Bone marrow (tissue), 2 donors: ENCODE data around the gene SCN4B.

Source experiments
- DNase-seq, 2 donors: peaks; one replicate each; lab custom pipeline; 2025; lab: John Stamatoyannopoulos, UW

The SCN4B gene

DNA sequence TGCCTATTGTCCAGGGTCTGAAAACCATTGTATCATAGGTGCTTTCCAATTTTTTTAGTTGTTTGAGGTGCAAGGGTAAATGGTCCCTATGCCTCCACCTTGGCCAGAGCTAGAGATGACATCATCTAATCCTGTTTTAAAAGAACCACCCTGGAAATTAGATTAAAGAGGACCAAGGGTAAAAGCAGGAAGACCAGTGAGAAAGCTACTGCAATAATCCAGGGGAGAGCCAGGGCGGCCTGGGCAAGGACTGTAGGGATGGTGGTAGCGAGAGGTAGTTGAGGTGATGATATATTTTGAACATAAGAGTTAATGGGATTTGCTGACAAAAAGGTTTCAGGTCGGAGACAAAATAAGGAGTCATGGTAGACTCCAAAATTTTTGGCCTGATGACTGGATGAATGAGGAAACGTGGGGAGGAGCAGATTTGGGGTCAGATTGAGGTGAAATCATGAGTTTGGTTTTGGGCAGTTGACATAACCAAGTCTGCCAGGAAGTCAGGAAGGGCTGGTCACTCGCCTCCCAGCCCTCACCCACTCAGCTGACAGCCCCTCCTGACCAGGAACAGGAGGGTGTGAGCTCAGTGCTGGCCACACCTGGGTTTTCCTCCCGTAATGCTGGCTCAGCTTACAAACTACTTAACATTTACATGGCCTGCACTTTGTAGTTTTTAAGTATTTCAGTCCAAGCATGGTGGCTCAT lies 23.0 kb downstream of the SCN4B start:
- DNase-seq: no peak

DNA sequence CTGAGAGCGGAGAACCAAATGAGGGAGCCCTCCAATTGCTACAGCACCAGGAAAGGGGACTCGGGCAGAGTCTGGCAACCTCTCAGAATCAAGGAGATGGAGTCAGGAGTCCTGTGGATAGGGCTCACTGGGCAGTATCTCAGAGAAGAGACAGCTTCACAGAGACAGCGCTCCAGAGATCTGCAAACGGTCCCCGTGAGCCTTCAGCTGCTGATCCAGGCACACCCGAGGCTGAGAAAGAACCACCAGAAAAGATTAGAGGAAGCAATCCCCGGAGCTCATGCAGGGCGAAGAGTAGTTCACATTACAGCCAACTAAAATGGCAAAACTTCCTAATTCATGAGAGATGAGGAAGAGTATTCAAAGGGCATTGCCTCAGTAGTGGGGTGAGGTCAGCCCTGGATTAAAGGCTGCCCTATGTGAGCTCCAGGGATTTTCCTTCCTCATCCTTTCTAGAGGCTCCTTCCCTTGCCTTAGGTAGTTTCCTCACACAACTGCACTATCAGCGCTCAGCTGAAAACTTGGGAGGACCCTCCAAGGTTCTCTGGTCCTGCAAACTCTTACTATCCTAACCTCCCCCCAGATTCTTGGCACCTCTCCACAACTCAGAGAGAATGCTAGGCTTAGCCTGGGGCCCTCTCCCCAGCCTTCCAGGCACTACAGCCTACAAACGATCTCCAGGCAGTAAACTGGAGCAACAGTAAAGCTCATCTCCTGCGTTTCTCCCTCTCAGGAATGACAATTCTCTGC lies 23.7 kb downstream of the SCN4B start:
- no peak for DNase-seq

DNA sequence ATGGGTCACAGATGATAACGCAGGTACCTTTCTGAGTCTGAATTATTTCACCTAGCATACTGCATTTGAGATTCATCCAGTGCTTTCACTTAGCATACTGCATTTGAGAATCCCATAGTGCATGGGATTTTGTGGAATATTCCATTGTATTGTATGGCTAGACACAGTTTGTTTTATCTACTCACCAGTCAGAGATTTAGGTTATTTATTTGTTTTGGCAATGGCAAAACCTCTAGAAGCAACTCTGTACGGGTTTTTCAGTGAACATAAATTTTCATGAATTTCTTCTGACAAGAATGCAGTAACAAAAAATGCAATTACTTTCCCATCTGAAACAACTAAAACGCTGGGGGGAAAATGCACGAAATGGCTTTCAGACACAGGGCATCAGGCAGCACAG lies 24.3 kb downstream of the SCN4B start:
- DNase-seq: no peak

DNA sequence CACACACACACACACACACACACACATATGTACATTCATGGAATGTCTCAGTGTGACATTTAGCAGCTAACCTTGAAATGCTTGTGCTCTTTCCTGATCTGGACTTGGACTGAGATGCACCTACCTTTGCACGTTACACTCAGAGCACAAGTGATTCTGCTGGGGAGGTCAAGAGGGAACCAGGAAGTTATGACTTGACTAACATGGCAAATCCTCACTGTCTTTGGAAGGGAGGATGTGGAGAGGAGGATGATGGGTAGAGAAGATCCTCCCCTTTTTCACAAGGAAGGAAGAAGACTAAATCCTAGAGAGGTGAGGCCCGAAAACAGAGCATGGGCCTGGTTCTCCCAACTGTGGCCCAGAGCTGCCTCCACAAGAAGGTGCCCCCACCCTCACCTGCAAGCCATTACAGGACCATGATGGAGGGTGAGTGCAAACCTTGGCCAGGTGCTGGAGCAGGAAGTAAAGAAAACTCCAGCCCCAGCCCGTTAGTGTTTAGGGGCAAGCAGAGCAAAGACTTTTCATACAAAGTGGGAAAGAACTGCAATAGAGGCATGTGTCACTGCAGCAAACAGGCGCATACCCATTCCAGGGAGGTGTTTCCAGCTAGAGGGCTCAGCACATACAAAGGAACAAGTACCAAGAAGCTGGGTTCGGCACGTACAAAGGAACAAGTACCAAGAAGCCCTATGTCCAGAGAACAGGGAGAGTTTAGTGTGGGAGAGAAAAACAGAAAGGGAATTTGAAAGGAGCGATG lies 26.4 kb downstream of the SCN4B start:
- DNase-seq: no peak

DNA sequence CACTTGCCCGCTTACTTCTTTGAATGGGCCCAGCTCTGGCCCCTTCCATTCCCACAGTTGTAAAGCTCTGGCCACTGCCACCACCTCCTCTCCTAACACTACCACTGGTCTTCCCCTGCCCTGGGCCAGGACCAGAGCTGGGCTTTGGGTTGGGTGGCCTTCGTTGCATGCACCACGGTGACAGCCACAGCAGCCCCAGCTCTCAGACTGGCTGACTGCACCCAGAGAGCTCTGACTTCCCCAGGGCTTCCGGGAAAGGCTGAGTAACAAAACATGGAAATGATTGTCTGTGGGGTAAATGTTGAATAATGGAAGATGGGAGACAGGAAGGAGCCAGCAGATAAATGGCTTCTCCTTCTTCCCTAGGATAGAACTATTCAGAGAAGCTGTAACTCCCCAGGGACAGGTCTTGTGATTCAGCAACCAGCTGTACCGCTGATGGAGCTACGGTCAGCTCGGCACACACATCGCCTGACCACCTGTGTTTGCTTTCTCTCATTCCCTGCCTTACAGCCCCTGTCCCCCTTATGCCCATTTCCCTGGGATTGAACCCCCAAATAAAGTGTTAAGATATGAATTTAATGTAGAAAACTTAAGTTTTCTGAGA lies 27.6 kb downstream of the SCN4B start:
- no peak for DNase-seq

DNA sequence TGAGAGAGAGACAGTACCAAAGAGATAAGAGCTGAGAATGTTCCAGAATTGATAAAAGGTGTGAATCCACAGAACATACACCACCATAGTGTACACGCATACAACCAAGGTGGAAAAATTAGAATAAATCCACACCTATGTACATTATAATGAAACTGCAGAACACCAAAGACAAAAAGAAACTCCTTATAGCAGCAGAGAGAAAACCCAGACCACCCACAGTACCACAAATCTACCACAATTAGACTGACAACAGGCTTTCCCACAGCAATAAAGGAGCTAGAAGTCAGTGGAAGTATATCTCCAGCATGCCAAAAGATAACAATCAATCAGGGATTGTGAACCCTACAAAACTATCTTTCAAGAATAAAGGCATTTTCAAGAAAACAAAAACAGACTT lies 31.8 kb downstream of the SCN4B start:
- no peak for DNase-seq

DNA sequence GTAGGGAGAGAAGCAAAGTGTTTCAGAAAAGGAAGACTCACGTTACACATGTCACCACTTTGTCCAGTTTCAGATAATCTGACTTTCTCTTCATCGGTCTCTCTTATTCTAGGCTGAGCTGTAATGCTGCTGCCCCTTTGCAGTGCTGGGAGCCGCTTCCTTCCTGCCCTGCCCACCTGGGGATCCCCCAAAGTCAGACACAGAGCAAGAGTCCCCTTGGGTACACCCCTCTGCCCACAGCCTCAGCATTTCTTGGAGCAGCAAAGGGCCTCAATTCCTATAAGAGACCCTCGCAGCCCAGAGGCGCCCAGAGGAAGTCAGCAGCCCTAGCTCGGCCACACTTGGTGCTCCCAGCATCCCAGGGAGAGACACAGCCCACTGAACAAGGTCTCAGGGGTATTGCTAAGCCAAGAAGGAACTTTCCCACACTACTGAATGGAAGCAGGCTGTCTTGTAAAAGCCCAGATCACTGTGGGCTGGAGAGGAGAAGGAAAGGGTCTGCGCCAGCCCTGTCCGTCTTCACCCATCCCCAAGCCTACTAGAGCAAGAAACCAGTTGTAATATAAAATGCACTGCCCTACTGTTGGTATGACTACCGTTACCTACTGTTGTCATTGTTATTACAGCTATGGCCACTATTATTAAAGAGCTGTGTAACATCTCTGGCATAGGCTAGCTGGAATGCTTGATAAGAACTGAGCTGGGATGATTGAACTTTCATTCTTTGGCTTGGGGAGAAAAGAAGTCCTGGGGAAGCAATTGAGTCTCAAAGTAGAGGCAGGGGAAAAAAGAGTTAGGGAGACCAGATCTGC lies 34.6 kb downstream of the SCN4B start:
- no peak for DNase-seq

DNA sequence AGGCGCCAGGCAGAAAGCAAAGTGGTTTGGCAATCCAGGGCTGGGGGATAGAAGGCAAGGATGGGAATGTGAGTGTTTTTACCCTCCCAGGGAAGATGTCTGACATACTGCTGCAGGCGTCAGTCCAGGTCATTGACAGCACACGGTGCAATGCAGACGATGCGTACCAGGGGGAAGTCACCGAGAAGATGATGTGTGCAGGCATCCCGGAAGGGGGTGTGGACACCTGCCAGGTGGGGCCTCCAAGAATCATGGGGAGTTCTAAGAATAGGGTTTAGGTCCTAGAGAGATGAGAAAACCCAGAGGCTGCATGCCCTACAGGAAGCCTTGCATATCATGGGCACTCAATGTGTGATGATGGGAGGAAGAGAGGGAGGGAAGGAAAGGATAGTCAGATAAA lies 37.6 kb downstream of the SCN4B start:
- DNase-seq: no peak

DNA sequence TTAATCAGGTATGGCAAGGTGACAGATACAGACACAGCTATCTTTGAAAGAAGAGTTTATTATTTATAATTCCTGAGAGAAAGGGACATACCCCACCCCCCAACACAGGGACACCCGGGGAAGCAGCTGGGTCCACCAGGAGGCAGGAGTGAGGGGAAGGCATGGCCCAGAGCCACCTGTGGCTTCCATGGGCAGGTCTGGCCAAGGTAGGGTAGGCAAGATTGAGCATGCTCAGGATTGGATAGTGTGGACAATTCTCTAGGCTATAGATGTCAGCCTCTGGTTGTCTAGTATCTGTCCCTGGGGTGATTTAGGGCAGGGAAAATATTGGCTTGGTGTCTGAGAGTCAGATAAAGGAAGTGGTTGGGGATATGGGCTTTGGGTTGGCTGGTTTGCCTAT lies 38.4 kb downstream of the SCN4B start:
- DNase-seq: no peak

DNA sequence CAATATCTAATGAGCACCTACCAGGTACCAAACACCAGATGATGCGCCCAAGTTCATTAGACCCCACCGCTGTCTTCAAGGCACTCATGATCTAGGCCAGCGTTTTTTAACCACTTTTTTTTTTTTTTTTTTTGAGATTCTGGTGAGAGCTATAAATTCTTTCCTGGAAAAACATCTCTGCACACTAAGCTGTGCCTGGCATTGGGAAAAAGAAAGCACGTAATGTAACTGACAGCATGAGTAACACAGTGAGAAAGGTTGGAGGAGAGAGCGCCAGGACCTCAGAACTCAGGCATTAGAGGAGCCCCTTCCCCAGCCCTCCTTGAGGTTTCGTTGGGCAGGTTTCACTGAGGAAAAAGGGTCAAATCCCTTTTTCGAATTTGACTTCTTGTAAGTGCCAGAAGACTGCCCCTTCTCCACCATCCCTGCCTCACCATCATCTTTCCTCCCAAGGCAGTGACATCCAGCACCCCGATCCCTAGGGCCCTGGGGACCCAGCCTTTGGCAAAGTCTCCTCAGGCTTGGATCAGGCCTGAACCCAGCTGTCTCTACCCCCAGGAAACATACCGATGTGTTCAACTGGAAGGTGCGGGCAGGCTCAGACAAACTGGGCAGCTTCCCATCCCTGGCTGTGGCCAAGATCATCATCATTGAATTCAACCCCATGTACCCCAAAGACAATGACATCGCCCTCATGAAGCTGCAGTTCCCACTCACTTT lies 39.8 kb downstream of the SCN4B start:
- DNase-seq: no peak

DNA sequence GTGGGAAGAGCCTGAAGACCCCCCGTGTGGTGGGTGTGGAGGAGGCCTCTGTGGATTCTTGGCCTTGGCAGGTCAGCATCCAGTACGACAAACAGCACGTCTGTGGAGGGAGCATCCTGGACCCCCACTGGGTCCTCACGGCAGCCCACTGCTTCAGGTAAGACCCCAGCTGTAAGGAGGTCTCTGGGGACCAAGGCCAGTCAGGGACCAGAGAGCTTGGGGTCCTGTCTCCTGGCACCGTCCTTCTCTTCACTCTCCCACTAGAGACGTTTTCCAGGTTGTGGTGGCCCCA lies 40.9 kb downstream of the SCN4B start:
- no peak for DNase-seq

DNA sequence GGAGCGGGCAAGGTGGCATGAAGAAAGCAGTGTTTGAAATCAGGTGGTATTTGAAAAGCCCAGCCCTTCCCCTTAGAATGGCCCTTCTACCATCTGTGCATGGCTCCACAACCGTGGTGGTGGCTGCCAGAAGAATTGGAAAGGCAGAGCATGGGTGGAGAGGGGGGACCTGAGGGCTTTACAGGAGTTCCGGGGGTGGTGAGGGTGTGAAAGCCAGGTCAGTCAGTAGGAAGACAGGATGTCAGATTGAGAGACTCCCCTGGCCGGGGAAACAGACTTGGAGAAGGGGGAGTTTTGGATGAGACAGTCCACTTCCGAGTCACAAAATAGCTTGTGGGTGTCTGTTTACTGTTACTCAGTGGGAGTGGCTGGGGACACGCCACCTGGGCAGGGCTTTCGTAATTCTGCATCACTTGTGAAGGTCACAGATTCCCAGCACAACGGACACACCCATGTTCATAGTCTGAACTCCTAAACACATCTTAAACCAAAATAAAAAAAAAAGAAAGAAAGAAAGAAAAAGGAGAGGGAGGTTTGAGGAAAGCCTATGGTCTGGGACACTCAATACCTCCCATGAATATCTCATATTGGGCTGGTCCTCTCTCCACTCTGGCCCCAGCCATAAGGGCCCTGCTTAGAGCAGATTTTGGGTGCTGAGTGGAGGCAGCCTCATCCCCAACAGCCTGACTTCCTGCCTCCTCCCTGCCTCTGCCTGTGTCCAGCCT lies 41.4 kb downstream of the SCN4B start:
- DNase-seq: no peak

DNA sequence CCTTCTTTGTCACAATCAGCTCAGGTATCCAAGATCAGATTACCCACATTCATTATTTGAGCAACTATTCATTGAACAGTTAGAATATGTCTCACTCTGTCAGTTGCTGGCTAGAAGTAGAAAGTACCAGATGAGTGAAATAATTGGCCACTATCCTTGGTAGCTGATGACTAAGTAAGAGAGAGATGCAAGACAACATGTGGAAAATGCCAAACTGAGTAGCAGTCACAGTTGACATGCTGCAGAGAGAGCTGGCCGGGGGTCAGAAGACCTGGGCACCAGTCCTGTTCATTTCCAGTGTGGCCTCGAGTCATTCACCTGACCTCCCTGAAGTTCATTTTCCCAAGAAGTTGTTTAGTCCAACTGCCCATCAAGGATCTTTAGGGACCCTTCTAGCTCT lies 43.4 kb downstream of the SCN4B start:
- no peak for DNase-seq

DNA sequence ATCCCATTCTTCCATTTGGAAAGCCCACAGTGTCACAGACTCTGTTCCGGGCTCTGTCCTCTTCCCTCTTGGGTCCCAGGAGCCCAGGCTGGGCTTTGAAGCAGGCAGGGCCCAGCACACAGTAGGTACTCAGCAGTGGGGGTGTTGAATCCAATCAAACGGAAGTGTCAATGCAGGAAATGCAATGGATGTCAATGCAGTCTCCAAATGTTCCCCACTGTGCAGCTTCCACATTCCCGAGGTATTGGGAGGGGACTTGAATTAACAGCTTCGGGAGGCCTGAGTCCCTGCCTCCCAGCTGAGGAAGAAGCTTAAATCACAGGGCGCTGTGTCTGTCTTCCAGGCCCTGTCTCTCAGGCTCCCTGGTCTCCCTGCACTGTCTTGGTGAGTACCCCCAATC lies 44.1 kb downstream of the SCN4B start:
- no peak for DNase-seq

DNA sequence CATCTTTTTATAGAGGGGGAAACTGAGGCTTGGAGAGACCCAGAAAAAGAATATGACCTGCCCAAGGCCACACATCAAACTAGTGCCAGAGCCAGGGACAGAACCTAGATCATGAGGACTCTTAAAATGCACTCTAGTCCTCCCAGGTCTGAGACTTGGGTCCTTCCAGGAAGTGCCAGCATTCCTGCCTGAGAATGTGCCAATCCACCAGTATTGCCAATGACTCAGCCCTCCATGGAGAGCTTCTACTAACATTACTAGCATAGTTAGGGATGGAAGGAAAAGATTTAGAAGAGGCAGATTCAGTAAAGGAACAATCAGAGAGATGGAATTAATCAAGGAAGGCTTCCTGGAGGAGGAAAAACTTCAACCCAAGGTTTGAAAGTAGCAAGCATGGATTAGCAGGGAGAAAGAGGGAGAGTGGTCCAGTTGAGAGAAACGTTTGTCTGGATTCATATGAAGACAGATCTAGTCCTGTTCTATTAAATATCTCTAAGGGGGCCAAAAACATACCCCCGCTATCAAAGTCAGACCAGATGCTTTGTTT lies 45.8 kb downstream of the SCN4B start:
- no peak for DNase-seq

DNA sequence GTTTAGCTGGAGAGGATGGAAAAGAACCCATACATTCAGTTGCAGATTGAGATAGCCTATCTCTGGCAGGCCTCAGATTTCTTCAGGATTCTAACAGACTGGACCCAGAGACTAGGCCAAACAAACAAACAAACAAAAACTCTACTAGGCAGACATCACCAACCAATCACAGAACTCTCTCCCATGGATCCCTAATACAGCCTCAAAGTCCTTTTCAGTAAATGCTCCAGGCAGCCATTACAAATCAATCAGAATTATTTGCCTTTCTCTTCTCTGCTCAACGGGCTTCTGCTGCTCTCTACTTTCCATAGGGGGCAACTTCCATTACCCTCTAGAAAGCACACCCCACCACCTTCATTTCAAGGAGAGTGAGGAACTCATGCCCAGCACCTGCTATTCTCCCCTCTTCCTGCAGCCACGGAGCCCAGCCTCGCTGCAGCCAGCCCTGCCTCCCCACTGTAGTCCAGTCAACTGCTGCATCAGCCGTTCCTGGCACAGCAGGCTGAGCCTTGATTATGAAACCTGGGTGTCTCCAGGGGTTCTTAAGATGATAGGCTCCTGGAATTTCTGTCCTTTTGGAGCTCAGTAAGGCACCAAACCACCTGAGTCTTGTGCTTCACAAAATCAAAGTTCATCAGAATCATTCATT lies 46.8 kb downstream of the SCN4B start:
- no peak for DNase-seq

DNA sequence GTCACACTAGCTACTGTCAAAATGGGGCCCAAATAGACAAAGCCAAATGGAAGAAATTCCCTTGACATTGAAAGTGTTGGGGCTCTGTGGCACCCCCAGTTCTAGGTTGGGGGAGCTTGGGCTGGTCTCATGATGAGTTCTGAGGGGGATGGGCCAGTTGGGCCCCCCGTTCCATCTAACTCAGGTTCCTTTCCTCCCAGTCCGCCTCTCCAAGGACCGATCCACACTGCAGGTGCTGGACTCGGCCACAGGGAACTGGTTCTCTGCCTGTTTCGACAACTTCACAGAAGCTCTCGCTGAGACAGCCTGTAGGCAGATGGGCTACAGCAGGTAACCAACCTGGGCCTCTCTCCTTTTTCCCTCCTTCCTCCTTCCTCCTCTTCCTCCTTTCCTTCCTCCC lies 48.1 kb downstream of the SCN4B start:
- DNase-seq: no peak

DNA sequence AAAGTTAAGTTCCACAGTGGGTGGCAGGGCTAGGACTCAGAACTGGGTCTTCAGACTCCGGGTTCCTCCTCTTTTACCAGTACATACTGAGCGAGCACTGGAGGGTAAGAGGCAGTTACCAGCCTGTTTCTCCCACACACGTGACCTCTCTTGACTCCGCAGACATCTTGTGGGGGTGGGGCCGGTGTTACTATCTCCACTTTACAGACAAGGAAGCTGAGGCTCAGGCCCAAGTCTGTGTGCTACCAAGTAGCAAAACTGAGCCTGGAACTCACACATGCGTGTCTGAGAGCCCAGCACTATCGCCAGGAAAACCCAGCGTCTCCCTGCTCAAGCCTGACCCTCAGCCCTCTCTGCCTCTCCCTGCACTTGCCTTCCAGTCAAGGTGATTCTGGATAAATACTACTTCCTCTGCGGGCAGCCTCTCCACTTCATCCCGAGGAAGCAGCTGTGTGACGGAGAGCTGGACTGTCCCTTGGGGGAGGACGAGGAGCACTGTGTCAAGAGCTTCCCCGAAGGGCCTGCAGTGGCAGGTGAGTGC lies 49.8 kb downstream of the SCN4B start:
- DNase-seq: no peak

DNA sequence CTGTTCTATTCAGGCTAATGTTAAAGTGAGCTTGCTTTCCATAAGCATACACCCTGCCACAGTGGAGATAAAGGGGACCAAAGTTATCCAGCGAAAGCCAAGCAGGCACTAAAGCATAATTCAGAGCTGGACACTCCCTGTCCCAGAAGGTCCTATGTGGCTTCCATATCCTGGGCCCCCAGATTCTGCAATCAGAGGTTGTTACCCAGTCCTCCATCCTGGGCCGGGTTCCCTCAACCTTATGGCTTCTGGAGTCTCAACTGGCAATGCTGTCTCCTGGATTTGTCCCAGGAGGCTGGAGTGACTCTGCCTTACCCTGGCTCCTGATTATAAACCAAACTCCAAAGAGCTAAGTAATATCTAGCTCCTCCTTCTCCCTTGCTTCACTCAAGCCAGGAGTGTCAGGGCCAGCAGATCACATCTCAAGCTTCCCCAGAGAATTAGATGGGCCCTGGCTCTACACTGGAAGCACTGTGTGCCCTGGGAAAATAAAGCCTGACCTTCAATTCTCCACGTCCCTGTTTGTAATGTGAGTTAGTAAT lies 51.9 kb downstream of the SCN4B start:
- DNase-seq: no peak
